Activated B cell treated with CpG ODN at 0.5 μM for 24 hours (primary cell): ENCODE data around the gene E2F7. TPM values are rescaled to one million over a fixed set of nuclear protein-coding genes. Genes with fewer than 3 reads are reported as not detected.
"Not testable (repeated sequence)": the region's sequence is repeated elsewhere in the genome, so short reads cannot be mapped to it uniquely, and the experiment has no call there.

Experiments used
- ATAC-seq: fragments of 200-7000 bp; cut with Tn5 transposase; one replicate; pipeline ENCODE4 v1.10.0; 2021; ENCODE audit warnings: low read depth, mild to moderate bottlenecking, moderate library complexity
- CTCF ChIA-PET: fragments of 350-600 bp; sonication (Branson Sonifier 250); formaldehyde crosslinking; loops from one replicate; lab custom pipeline; 2021; ENCODE audit warnings: antibody characterized with exemption; lab: Charles Lee
- POLR2A ChIA-PET: fragments of 350-600 bp; sonication (Branson Sonifier 250); formaldehyde crosslinking; loops from one replicate; lab custom pipeline; 2021; ENCODE audit warnings: antibody characterized with exemption; lab: Charles Lee
- DNase-seq: peaks from one replicate; pipeline ENCODE4 v3.0.0; 2022
- H3K27ac Mint-ChIP-seq: one replicate; pipeline ENCODE4 v1.8.0; 2020; ENCODE audit warnings: mixed read lengths
- H3K27me3 Mint-ChIP-seq: one replicate; pipeline ENCODE4 v1.8.0; 2021; ENCODE audit warnings: mixed read lengths
- H3K36me3 Mint-ChIP-seq: one replicate; pipeline ENCODE4 v1.8.0; 2021; ENCODE audit warnings: low read depth, mixed read lengths
- H3K4me1 Mint-ChIP-seq: one replicate; pipeline ENCODE4 v1.8.0; 2021; ENCODE audit warnings: mixed read lengths
- H3K4me3 Mint-ChIP-seq: one replicate; pipeline ENCODE4 v1.8.0; 2020; ENCODE audit warnings: mild to moderate bottlenecking, mixed read lengths
- H3K9me3 Mint-ChIP-seq: one replicate; pipeline ENCODE4 v1.8.0; 2020; ENCODE audit warnings: mixed read lengths
- intact Hi-C: fragments of 100-400 bp; cut with micrococcal nuclease; formaldehyde crosslinking; loops from one replicate; pipeline ENCODE4 v1.15.1; 2024
- total RNA-seq: library from RNA; stranded (reverse); gene quantifications from 2 replicates; pipeline ENCODE4 v1.2.3, GENCODE V29; 2022
- TF ChIP-seq, protein P1 (sequence below): fragments of 200-600 bp; IDR thresholded peaks from one replicate; pipeline ENCODE4 v1.8.0; 2022; ENCODE audit warnings: antibody characterized with exemption, mild to moderate bottlenecking

The E2F7 gene
- total RNA-seq, 1 donor from 2014 or later = 0.95 TPM

- Mint-ChIP-seq H3K4me1 (no peaks in the 10 kb centered on the region), H3K27me3 (no peaks in the 10 kb centered on the region), H3K27ac (no peak overlapping the region), H3K4me3 (no peak overlapping the region), H3K36me3 (no peaks in the 10 kb centered on the region), H3K9me3 (no peaks in the 10 kb centered on the region)
- DNase-seq (no peak), ATAC-seq (no peak)
- ChIA-PET POLR2A (no interaction called here), CTCF (no interaction called here)
- intact Hi-C loops = no loop called here
- TF ChIP-seq, protein P1, sequence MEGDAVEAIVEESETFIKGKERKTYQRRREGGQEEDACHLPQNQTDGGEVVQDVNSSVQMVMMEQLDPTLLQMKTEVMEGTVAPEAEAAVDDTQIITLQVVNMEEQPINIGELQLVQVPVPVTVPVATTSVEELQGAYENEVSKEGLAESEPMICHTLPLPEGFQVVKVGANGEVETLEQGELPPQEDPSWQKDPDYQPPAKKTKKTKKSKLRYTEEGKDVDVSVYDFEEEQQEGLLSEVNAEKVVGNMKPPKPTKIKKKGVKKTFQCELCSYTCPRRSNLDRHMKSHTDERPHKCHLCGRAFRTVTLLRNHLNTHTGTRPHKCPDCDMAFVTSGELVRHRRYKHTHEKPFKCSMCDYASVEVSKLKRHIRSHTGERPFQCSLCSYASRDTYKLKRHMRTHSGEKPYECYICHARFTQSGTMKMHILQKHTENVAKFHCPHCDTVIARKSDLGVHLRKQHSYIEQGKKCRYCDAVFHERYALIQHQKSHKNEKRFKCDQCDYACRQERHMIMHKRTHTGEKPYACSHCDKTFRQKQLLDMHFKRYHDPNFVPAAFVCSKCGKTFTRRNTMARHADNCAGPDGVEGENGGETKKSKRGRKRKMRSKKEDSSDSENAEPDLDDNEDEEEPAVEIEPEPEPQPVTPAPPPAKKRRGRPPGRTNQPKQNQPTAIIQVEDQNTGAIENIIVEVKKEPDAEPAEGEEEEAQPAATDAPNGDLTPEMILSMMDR = no peak
These were observed 38.9 kb upstream of the E2F7 start for GRCh38 chr12:77104286-77104685.

DNA sequence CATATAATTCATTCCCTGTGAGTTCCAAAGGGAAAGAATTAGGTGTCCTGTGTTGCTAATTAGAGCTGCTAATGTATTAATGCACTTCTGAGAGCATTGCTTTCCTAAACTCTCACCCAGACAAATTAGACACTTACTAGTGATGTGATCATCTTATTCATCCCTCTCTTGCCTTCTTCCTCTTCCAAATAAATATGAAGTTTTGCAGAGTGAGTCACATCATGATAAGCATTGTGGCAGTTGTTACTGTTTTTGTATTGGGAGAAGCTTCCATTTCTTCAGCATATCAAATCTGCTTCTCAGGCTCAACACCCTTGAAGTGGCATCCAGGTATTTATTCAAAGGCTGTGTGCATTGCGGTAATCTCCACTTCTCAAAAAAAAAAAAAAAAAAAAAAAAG, 37.3 kb upstream of the E2F7 start:
- ChIA-PET CTCF (no interaction called here), POLR2A (no interaction called here)
- intact Hi-C loops = no loop called here
- H3K27ac Mint-ChIP-seq = no peak overlapping the region
- no peak for DNase-seq
- H3K27me3 Mint-ChIP-seq = peaks cover 4% of the 10 kb centered on the region
- no peaks in the 10 kb centered on the region for H3K9me3 Mint-ChIP-seq
- TF ChIP-seq, protein P1 = no peak
- H3K4me3 Mint-ChIP-seq = no peak overlapping the region
- H3K4me1 Mint-ChIP-seq = no peaks in the 10 kb centered on the region
- H3K36me3 Mint-ChIP-seq = no peaks in the 10 kb centered on the region
- ATAC-seq = no peak

- Mint-ChIP-seq H3K27me3 (peaks cover 6% of the 10 kb centered on the region), H3K36me3 (no peaks in the 10 kb centered on the region), H3K4me1 (no peaks in the 10 kb centered on the region), H3K4me3 (no peak overlapping the region), H3K27ac (no peak overlapping the region), H3K9me3 (no peaks in the 10 kb centered on the region)
- ATAC-seq = no peak
- CTCF ChIA-PET = no interaction called here
- POLR2A ChIA-PET = no interaction called here
- TF ChIP-seq, protein P1 = no peak
- no peak for DNase-seq
- intact Hi-C loops = no loop called here
These were observed 36.8 kb upstream of the E2F7 start for GRCh38 chr12:77102123-77102522.

- no peak overlapping the region for H3K4me3 Mint-ChIP-seq
- CTCF ChIA-PET = no interaction called here
These were observed 34.4 kb upstream of the E2F7 start for GRCh38 chr12:77099799-77100198.

GRCh38 chr12:77097846-77098245, 32.5 kb upstream of the E2F7 start:
- ChIA-PET CTCF (no interaction called here), POLR2A (no interaction called here)
- TF ChIP-seq, protein P1 = no peak
- Mint-ChIP-seq H3K36me3 (no peaks in the 10 kb centered on the region), H3K4me3 (no peak overlapping the region), H3K27me3 (peaks cover 9% of the 10 kb centered on the region), H3K4me1 (peaks cover 3% of the 10 kb centered on the region), H3K9me3 (no peaks in the 10 kb centered on the region), H3K27ac (no peak overlapping the region)
- ATAC-seq (no peak), DNase-seq (no peak)
- intact Hi-C loops = no loop called here

More at GRCh38 chr12:77099799-77100198, 34.4 kb upstream of the E2F7 start:
- TF ChIP-seq, protein P1 = no peak
- Mint-ChIP-seq H3K9me3 (no peaks in the 10 kb centered on the region), H3K27ac (no peak overlapping the region), H3K36me3 (no peaks in the 10 kb centered on the region), H3K27me3 (peaks cover 9% of the 10 kb centered on the region), H3K4me1 (no peaks in the 10 kb centered on the region)
- POLR2A ChIA-PET = no interaction called here
- ATAC-seq (no peak), DNase-seq (no peak)
- intact Hi-C loops = no loop called here

- ATAC-seq, H3K4me3 Mint-ChIP-seq, CTCF ChIA-PET, H3K27ac Mint-ChIP-seq, H3K27me3 Mint-ChIP-seq, POLR2A ChIA-PET, DNase-seq, intact Hi-C loops, H3K36me3 Mint-ChIP-seq, H3K9me3 Mint-ChIP-seq: not testable (repeated sequence)
- peaks cover 19% of the 10 kb centered on the region for H3K4me1 Mint-ChIP-seq
These were observed 26.9 kb upstream of the E2F7 start for GRCh38 chr12:77092227-77092626.
